ENCODE measurements around the gene OGFOD2. TPM values are rescaled to one million over a fixed set of nuclear protein-coding genes. Genes with fewer than 3 reads are reported as not detected.

Gene OGFOD2
- total RNA-seq, 2 experiments from 2014 or later: 13.1 to 25.0 TPM

- Histone ChIP-seq H3K79me2 (ENCODE audit: insufficient read depth, low read depth, low read length) (peaks cover 28% of the 10 kb centered on the region), H3K36me3 (ENCODE audit: insufficient read depth, low read length) (peaks cover 56% of the 10 kb centered on the region), H4K20me1 (ENCODE audit: insufficient read depth, low read length) (0 out of 2 replicates have a peak, but pooled peaks cover 5% of the 10 kb centered on the region), H3K9me2 (ENCODE audit: insufficient read depth, low read length) (no peaks in the 10 kb centered on the region), H2AFZ (ENCODE audit: low read length) (peak overlapping the region; percentile 30; the same call in 1 of the 2 replicates), H3K4me3 (ENCODE audit: low read depth, low read length, poor library complexity, severe bottlenecking) (peak overlapping the region; percentile 95), H3K9me3 (ENCODE audit: low read length) (no peaks in the 10 kb centered on the region), H3K4me1 (ENCODE audit: insufficient read depth, low read length, poor library complexity, severe bottlenecking) (peaks cover 56% of the 10 kb centered on the region), H3K27ac (ENCODE audit: low read depth, low read length, poor library complexity, severe bottlenecking) (peak overlapping the region; percentile 72), H3K4me2 (ENCODE audit: low read length) (peak overlapping the region; percentile 85)
- DNase-seq (ENCODE audit: low spot score): peak; percentile 79
- ChIA-PET CTCF (ENCODE audit: unreplicated experiment) (interaction anchor here (0.8 kb wide), 1 partner anchor 10 kb away, joined by 4 read pairs; no protein-coding TSS in a partner anchor), POLR2A (interaction anchor here (0.5 to 1.7 kb wide), 4 partner anchors 9 to 300 kb away, joined by 3 to 8 read pairs (median 6); no protein-coding TSS in a partner anchor)
- intact Hi-C loops (cut with micrococcal nuclease; ENCODE audit: unreplicated experiment): loop anchor here (5.0 kb wide), 1 partner anchor 77 kb away; no protein-coding TSS in a partner anchor
- BruUV-seq (replicated peaks): no TSS peak
- no peak for TF ChIP-seq EZH2phosphoT487 (IDR thresholded peaks at IDR 0.05; ENCODE audit: borderline replicate concordance, low read depth, low read length)
- no peak for TF ChIP-seq CTCF (conservative IDR thresholded peaks at IDR 0.05; ENCODE audit: low read length)
These were observed 4.8 kb downstream of the OGFOD2 start for GRCh38 chr12:122979908-122980182.

- no peak for TF ChIP-seq EZH2phosphoT487 (IDR thresholded peaks at IDR 0.05; ENCODE audit: borderline replicate concordance, low read depth, low read length)
- no peak; the same call in 1 of the 2 replicates for TF ChIP-seq CTCF (conservative IDR thresholded peaks at IDR 0.05; ENCODE audit: low read length)
- DNase-seq (ENCODE audit: low spot score): peak; percentile 85
- no TSS peak for BruUV-seq (replicated peaks)
- peak within 1 kb of the TSS; percentile 95 for H3K4me3 ChIP-seq (ENCODE audit: low read depth, low read length, poor library complexity, severe bottlenecking)
- peak within 1 kb of the TSS; percentile 72 for H3K27ac ChIP-seq (ENCODE audit: low read depth, low read length, poor library complexity, severe bottlenecking)
- ChIA-PET POLR2A (interaction anchor here (0.5 to 1.7 kb wide), 5 partner anchors 9 to 533 kb away, joined by 3 to 8 read pairs (median 4); no protein-coding TSS in a partner anchor), CTCF (ENCODE audit: unreplicated experiment) (interaction anchor here (0.8 kb wide), 1 partner anchor 11 kb away, joined by 4 read pairs; no protein-coding TSS in a partner anchor)
- H3K4me2 ChIP-seq (ENCODE audit: low read length): peak within 1 kb of the TSS; percentile 85
- peaks cover 56% of the 10 kb centered on the region for H3K36me3 ChIP-seq (ENCODE audit: insufficient read depth, low read length)
- peaks cover 56% of the 10 kb centered on the region for H3K4me1 ChIP-seq (ENCODE audit: insufficient read depth, low read length, poor library complexity, severe bottlenecking)
- intact Hi-C loops (cut with micrococcal nuclease; ENCODE audit: unreplicated experiment): loop anchor here (1.0 to 5.0 kb wide), 2 partner anchors 77 to 258 kb away; no protein-coding TSS in a partner anchor
- peak within 1 kb of the TSS; percentile 30; the same call in 1 of the 2 replicates for H2AFZ ChIP-seq (ENCODE audit: low read length)
- H3K9me3 ChIP-seq (ENCODE audit: low read length): no peaks in the 10 kb centered on the region
- H3K79me2 ChIP-seq (ENCODE audit: insufficient read depth, low read depth, low read length): peaks cover 28% of the 10 kb centered on the region
- no peaks in the 10 kb centered on the region for H3K9me2 ChIP-seq (ENCODE audit: insufficient read depth, low read length)
- 0 out of 2 replicates have a peak, but pooled peaks cover 5% of the 10 kb centered on the region for H4K20me1 ChIP-seq (ENCODE audit: insufficient read depth, low read length)
These were observed 5.4 kb downstream of the OGFOD2 start, which contains the start of gene ARL6IP4 for GRCh38 chr12:122980183-122981035. Gene ARL6IP4 (plus strand): TSS chr12:122980681. CDS start chr12:122981140, 459 bp downstream.
